Upper lobe of left lung (tissue), 6 donors: ENCODE results near the gene DLG5. TPM values are rescaled to one million over a fixed set of nuclear protein-coding genes. Genes with fewer than 3 reads are reported as not detected.

Source experiments
- ATAC-seq, 2 donors: fragments of 200-7000 bp; cut with Tn5 transposase; one replicate each; pipeline ENCODE4 v1.9.1; 2022; ENCODE audit warnings: mild to moderate bottlenecking in 2 of 2, moderate library complexity in 2 of 2; ENCODE audit not compliant: low FRiP score in 2 of 2
- DNase-seq, 2 donors: peaks; one replicate each; pipeline ENCODE4 v3.0.0-alpha.2; 2019 to 2020
- H3K27ac ChIP-seq, 4 donors: fragments of 200-600 bp; sonication (generic); one replicate each; pipeline ENCODE4 v1.5.1; 2016 to 2019
- H3K27me3 ChIP-seq, 4 donors: fragments of 200-600 bp; sonication (generic); one replicate each; pipeline ENCODE4 v1.5.1; 2017 to 2019
- H3K36me3 ChIP-seq, 4 donors: fragments of 200-600 bp; sonication (generic); one replicate each; pipeline ENCODE4 v1.5.1; 2016 to 2019
- H3K4me1 ChIP-seq, 4 donors: fragments of 200-600 bp; sonication (generic); one replicate each; pipeline ENCODE4 v1.5.1; 2018 to 2019
- H3K4me3 ChIP-seq, 4 donors: fragments of 200-600 bp; sonication (generic); one replicate each; pipeline ENCODE4 v1.5.1; 2017 to 2019; ENCODE audit warnings: mild to moderate bottlenecking in 2 of 4, moderate library complexity in 1 of 4
- H3K9me3 ChIP-seq, 4 donors: fragments of 200-600 bp; sonication (generic); one replicate each; pipeline ENCODE4 v1.5.1; 2018 to 2019
- EP300 ChIP-seq, 4 donors: sonication (generic); formaldehyde crosslinking; IDR thresholded peaks; one replicate each; pipeline ENCODE4 v1.5.1; 2017; ENCODE audit warnings: antibody characterized with exemption in 4 of 4, control low read depth in 2 of 4
- POLR2A ChIP-seq, 4 donors: fragments of 450-650 bp; IDR thresholded peaks; one replicate each; pipeline ENCODE4 v1.5.1; 2016 to 2017; ENCODE audit warnings: antibody characterized with exemption in 4 of 4, mild to moderate bottlenecking in 2 of 4
- POLR2AphosphoS5 ChIP-seq, 2 donors: sonication (generic); formaldehyde crosslinking; IDR thresholded peaks; one replicate each; pipeline ENCODE4 v1.5.1; 2017; ENCODE audit warnings: antibody characterized with exemption in 2 of 2
- WGBS, 2 donors: methylation state at CpG; one replicate each; pipeline ENCODE4 v1.1.5; 2017 to 2018; 5-methylcytosine and 5-hydroxymethylcytosine counted together
- total RNA-seq, 6 donors: library from RNA; depleted of rRNA in 4 of 6; stranded (reverse); fragments of >200 nt in 4 of 6; gene quantifications; one replicate each; pipeline versions ENCODE4 v1.1.0 to v1.2.1, GENCODE V29; 2016 to 2021
- TF ChIP-seq, protein P1 (sequence below), 6 experiments: fragments of 450-650 bp in 4 of 6; fragments of 200-600 bp in 2 of 6; sonication (generic) in 2 of 6; IDR thresholded peaks; one replicate each; pipeline ENCODE4 v1.5.1; 2016 to 2019; ENCODE audit warnings: antibody characterized with exemption in 6 of 6
- donor health status: DM: no; HTN: no; CAD: no; lungs with moderate emphysema.
- donor health status: DM: no; HTN: yes; CAD: no; lungs with severe emphysema.

The DLG5 gene
- total RNA-seq, 6 donors from 2014 or later: 14.6 to 51.3 (median 23.4) TPM

DNA sequence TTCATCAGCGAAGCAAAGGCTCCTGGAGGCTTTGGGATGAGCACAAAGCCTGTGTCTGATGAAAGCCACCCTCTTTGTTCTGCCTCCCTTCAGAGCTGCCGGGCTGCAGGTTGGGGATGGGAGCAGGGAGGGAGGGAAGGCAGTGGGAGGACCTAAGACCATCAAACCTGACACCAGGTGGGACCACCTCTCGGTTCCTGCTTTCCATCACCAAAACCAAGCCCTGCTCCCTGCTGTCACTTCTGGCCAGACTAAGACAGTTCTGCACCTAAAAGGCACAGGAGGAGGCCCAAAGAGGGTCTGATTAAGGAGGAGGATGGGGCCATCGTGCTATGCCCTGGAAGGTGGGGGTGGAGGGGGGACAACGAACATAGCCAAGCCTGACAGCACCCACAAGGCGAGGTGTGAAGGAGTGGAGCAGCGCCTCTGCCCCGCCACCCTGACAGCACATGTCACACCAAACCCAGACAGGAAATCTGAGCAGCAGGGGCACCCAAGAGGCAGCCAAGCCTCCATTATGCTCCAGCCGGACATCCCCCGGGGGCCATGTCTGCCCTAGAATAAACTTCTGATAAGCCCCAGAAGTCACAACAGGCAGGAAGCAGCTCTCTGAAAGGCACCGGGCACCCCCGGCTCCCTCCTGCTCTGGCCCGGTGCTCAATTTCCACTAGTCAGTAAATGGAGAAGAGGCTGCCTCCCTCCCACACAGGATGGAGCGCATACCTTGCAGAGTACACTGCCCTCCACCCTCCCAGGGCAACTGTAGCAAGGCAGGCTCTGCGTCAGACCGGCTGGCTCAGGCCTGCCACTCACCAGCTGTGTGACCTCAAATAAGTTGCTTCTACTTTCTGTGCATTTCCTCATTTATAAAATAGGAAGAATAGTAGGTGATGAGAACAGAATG is 48.9 kb downstream of the DLG5 start:
- ATAC-seq: peak; percentile 42 to 49
- H3K36me3 ChIP-seq: no peaks in the 10 kb centered on the region
- no peaks in the 10 kb centered on the region for H3K27me3 ChIP-seq
- no peak overlapping the region for H3K4me3 ChIP-seq
- 27 to 35% methylated on average over 11 to 15 of the region's 16 CpGs for WGBS, 2 donors
- peak overlapping the region in 1 of 4 donors; percentile 38 for H3K27ac ChIP-seq
- peak; percentile 34 to 39 for DNase-seq
- H3K9me3 ChIP-seq: no peaks in the 10 kb centered on the region
- TF ChIP-seq POLR2A (IDR thresholded peaks at IDR 0.05) (no peak), POLR2AphosphoS5 (IDR thresholded peaks at IDR 0.05) (peak in 1 of 2 donors; percentile 44), EP300 (IDR thresholded peaks at IDR 0.05) (no peak)
- TF ChIP-seq, protein P1, sequence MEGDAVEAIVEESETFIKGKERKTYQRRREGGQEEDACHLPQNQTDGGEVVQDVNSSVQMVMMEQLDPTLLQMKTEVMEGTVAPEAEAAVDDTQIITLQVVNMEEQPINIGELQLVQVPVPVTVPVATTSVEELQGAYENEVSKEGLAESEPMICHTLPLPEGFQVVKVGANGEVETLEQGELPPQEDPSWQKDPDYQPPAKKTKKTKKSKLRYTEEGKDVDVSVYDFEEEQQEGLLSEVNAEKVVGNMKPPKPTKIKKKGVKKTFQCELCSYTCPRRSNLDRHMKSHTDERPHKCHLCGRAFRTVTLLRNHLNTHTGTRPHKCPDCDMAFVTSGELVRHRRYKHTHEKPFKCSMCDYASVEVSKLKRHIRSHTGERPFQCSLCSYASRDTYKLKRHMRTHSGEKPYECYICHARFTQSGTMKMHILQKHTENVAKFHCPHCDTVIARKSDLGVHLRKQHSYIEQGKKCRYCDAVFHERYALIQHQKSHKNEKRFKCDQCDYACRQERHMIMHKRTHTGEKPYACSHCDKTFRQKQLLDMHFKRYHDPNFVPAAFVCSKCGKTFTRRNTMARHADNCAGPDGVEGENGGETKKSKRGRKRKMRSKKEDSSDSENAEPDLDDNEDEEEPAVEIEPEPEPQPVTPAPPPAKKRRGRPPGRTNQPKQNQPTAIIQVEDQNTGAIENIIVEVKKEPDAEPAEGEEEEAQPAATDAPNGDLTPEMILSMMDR (IDR thresholded peaks at IDR 0.05): peak in 1 of 6 experiments; percentile 8
- H3K4me1 ChIP-seq: peaks cover 25 to 31% (median 26%) of the 10 kb centered on the region in 4 donors

DNA sequence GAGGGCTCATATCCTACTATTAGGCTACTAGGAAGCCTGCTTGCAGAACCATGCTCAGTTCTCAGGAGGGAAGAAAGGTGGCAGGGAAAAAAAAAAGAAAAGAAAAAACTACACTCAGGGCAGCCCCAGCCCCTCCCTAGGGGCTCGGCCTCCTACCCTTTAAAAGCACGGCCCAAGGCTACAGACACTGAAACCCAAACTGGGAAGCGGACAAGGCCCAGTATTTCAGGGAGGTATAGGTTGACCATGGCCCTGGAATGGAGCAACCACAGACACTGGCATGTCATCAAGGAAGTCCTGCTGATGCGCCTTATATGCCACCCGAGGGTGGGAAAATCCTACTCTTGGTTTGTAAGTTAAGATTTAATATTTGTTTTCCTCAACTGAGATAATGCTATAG is 50.8 kb downstream of the DLG5 start:
- WGBS, 2 donors: 83 to 92% methylated on average over 5 of the region's 5 CpGs
- DNase-seq: no peak
- Histone ChIP-seq H3K9me3 (no peaks in the 10 kb centered on the region), H3K4me3 (no peak overlapping the region), H3K36me3 (no peaks in the 10 kb centered on the region), H3K4me1 (peaks cover 26 to 36% (median 29%) of the 10 kb centered on the region in 4 donors), H3K27me3 (no peaks in the 10 kb centered on the region), H3K27ac (no peak overlapping the region)
- no peak for ATAC-seq
- TF ChIP-seq POLR2A (IDR thresholded peaks at IDR 0.05) (no peak), POLR2AphosphoS5 (IDR thresholded peaks at IDR 0.05) (no peak), EP300 (IDR thresholded peaks at IDR 0.05) (no peak)
- TF ChIP-seq, protein P1 (IDR thresholded peaks at IDR 0.05): no peak

DNA sequence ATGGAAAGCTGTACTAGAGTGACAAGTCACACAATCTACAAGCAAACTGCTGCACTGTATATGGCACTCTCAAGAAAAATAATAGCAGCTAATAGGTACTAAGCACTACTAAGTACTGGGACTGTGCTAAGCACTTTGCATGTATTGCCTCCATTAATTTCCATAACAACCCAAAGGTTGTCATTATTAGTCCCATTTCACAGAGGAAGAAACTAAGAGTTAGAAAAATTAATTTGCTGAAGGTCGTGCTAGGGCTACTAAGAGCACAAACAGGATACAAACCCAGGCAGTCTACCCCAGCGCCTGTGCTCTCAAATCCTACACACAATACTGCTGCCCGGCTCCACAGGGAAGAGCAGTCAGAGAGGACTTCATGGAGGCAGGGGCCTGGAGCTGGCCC is 51.7 kb downstream of the DLG5 start:
- no peak for ATAC-seq
- DNase-seq: no peak
- Histone ChIP-seq H3K36me3 (no peaks in the 10 kb centered on the region), H3K27me3 (no peaks in the 10 kb centered on the region), H3K4me1 (peaks cover 26 to 39% (median 29%) of the 10 kb centered on the region in 4 donors), H3K9me3 (no peaks in the 10 kb centered on the region), H3K27ac (no peak overlapping the region), H3K4me3 (no peak overlapping the region)
- 96 to 98% methylated on average over 3 of the region's 3 CpGs for WGBS, 2 donors
- TF ChIP-seq, protein P1 (IDR thresholded peaks at IDR 0.05): no peak
- TF ChIP-seq POLR2A (IDR thresholded peaks at IDR 0.05) (no peak), POLR2AphosphoS5 (IDR thresholded peaks at IDR 0.05) (no peak), EP300 (IDR thresholded peaks at IDR 0.05) (no peak)

DNA sequence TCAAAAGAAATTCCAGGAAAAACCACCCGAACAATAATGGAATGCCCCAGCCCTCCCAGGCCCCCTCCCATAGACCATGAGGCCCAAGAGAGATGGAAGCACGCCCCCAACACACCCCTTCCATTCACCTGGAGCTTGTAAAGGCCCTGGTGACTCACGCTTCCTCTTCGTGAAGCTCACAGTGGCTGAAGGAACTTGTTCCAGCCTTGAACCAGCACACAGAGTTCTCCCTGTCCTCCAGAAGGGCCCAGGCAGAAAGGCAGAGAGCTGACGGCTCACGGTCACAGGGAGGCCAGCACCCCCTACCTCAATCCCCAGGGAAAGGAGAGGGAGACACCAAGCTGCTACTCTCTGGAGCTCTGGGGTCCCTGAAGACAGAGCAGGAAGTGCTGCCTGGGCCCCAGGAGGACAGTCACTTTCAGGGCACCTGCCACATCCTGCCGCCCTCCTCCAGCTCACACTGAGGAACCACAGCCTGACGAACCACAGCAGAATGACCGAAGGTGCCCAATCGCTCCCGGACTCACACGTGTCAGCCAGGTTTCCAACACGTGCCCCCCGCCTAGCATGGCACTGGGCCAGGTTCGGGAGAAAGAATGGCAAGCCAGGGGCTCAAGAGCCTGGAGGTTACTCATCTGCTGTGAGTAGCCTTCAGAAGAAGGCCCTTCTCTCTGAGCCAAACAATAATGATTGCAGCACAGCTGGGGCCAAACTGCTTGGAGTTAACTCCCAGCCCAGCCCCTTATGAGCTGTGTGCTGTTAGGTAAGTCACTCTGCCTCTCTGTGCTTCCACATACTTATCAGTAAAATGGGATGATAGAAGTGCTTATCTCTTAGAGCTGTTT is 52.8 kb downstream of the DLG5 start:
- DNase-seq: peak; percentile 53 to 79
- no peaks in the 10 kb centered on the region for H3K9me3 ChIP-seq
- WGBS, 2 donors: 39 to 43% methylated on average over 10 to 15 of the region's 15 CpGs
- no peak overlapping the region for H3K4me3 ChIP-seq
- H3K27ac ChIP-seq: peak overlapping the region in 3 of 4 donors; percentile 12 to 37 (median 33)
- peaks cover 25 to 37% (median 28%) of the 10 kb centered on the region in 4 donors for H3K4me1 ChIP-seq
- H3K27me3 ChIP-seq: no peaks in the 10 kb centered on the region
- peak in 1 of 2 donors; percentile 10 for TF ChIP-seq POLR2AphosphoS5 (IDR thresholded peaks at IDR 0.05)
- no peak for TF ChIP-seq POLR2A (IDR thresholded peaks at IDR 0.05)
- H3K36me3 ChIP-seq: no peaks in the 10 kb centered on the region
- peak; percentile 37 to 43 for ATAC-seq
